Endodermal cell (in vitro differentiated cells): ENCODE measurements around the gene CD200R1L. TPM values are rescaled to one million over a fixed set of nuclear protein-coding genes. Genes with fewer than 3 reads are reported as not detected.

Source experiments
- DNase-seq: peaks from one replicate; pipeline ENCODE4 v3.0.0-alpha.2; 2017
- H3K27ac ChIP-seq: 2 replicates; pipeline ENCODE4 v1.5.1; 2013; ENCODE audit warnings: mild to moderate bottlenecking, low read depth, low read length, moderate library complexity
- H3K27me3 ChIP-seq: 2 replicates; pipeline ENCODE4 v1.6.1; 2013; ENCODE audit warnings: mild to moderate bottlenecking, low read length, moderate library complexity; ENCODE audit not compliant: insufficient read depth, control insufficient read depth, poor library complexity, severe bottlenecking
- H3K36me3 ChIP-seq: 2 replicates; pipeline ENCODE4 v1.7.0; 2013; ENCODE audit warnings: mild to moderate bottlenecking, low read length, moderate library complexity; ENCODE audit not compliant: control insufficient read depth, insufficient read depth
- H3K4me1 ChIP-seq: one replicate; pipeline ENCODE4 v1.7.0; 2013; ENCODE audit warnings: low read length; ENCODE audit not compliant: control insufficient read depth, insufficient read depth
- H3K4me3 ChIP-seq: 2 replicates; pipeline ENCODE4 v1.5.1; 2013; ENCODE audit warnings: mild to moderate bottlenecking, low read length, moderate library complexity
- H3K9ac ChIP-seq: 2 replicates; pipeline ENCODE4 v1.6.1; 2013; ENCODE audit warnings: mild to moderate bottlenecking, low read length, moderate library complexity; ENCODE audit not compliant: poor library complexity, severe bottlenecking; ENCODE audit errors: extremely low read depth
- H3K9me3 ChIP-seq: 2 replicates; pipeline ENCODE4 v1.6.1; 2013; ENCODE audit warnings: mild to moderate bottlenecking, low read length, moderate library complexity; ENCODE audit not compliant: control insufficient read depth
- H3K27ac Mint-ChIP-seq: 2 replicates; pipeline ENCODE4 v1.8.0; 2020; ENCODE audit warnings: mixed read lengths
- H3K27me3 Mint-ChIP-seq: 2 replicates; pipeline ENCODE4 v1.8.0; 2021; ENCODE audit warnings: mild to moderate bottlenecking, mixed read lengths; ENCODE audit not compliant: insufficient read depth
- H3K36me3 Mint-ChIP-seq: 2 replicates; pipeline ENCODE4 v1.8.0; 2020; ENCODE audit warnings: low read depth, mixed read lengths
- H3K4me1 Mint-ChIP-seq: 2 replicates; pipeline ENCODE4 v1.8.0; 2020; ENCODE audit warnings: mixed read lengths
- H3K4me3 Mint-ChIP-seq: 2 replicates; pipeline ENCODE4 v1.8.0; 2020; ENCODE audit warnings: mild to moderate bottlenecking, moderate library complexity, mixed read lengths
- H3K9me3 Mint-ChIP-seq: 2 replicates; pipeline ENCODE4 v1.8.0; 2020; ENCODE audit warnings: mild to moderate bottlenecking, mixed read lengths
- CTCF ChIP-seq: fragments of 200-600 bp; sonication (generic); conservative IDR thresholded peaks from 2 replicates; pipeline ENCODE4 v1.5.0; 2021; ENCODE audit warnings: antibody characterized with exemption, mild to moderate bottlenecking
- WGBS, 2 experiments: methylation state at CpG; one replicate each; pipeline versions ENCODE4 v1.1.5 to v1.1.7; 2013; ENCODE audit warnings: missing lambda C conversion rate in 2 of 2, mixed read lengths in 1 of 2; ENCODE audit not compliant: insufficient coverage in 1 of 2, insufficient read length in 1 of 2; 5-methylcytosine and 5-hydroxymethylcytosine counted together
- total RNA-seq, 2 donors: library from RNA; stranded (reverse); fragmentation: NEBNext Ultra II Directional in 1 of 2; extraction: Animal tissue kit (Norgen Biotek cat#: 25700) in 1 of 2; gene quantifications; 2 replicates in 1 of 2; 3 replicates in 1 of 2; pipeline ENCODE4 v1.2.1, GENCODE V29; 2021

The CD200R1L gene
- total RNA-seq, 2 donors from 2014 or later: not detected

- Mint-ChIP-seq H3K4me3 (no peak overlapping the region), H3K27ac (no peak overlapping the region), H3K9me3 (peaks cover 28% of the 10 kb centered on the region), H3K4me1 (peaks cover 43% of the 10 kb centered on the region), H3K36me3 (peaks cover 17% of the 10 kb centered on the region), H3K27me3 (no peaks in the 10 kb centered on the region)
- Histone ChIP-seq H3K4me1 (peaks cover 9% of the 10 kb centered on the region), H3K27ac (no peak overlapping the region), H3K4me3 (no peak overlapping the region), H3K36me3 (no peaks in the 10 kb centered on the region), H3K9me3 (peaks cover 21% of the 10 kb centered on the region), H3K27me3 (no peaks in the 10 kb centered on the region), H3K9ac (no peak overlapping the region)
- no peak for DNase-seq
- 99 to 100% methylated on average over 1 to 3 of the region's 3 CpGs for WGBS, 2 experiments
- no peak for TF ChIP-seq CTCF
Observed at GRCh38 chr3:112789787-112790186, 56.9 kb downstream of the CD200R1L start.

- Histone ChIP-seq H3K36me3 (no peaks in the 10 kb centered on the region), H3K27ac (no peak overlapping the region), H3K27me3 (no peaks in the 10 kb centered on the region), H3K9me3 (peaks cover 21% of the 10 kb centered on the region), H3K4me3 (peak overlapping the region; percentile 50), H3K9ac (no peak overlapping the region), H3K4me1 (peaks cover 10% of the 10 kb centered on the region)
- Mint-ChIP-seq H3K27ac (peak overlapping the region; percentile 90), H3K36me3 (peaks cover 17% of the 10 kb centered on the region), H3K9me3 (peaks cover 28% of the 10 kb centered on the region), H3K4me1 (peaks cover 20% of the 10 kb centered on the region), H3K4me3 (no peak overlapping the region), H3K27me3 (no peaks in the 10 kb centered on the region)
- 96 to 100% methylated on average over 2 to 3 of the region's 3 CpGs for WGBS, 2 experiments
- no peak for TF ChIP-seq CTCF
- no peak for DNase-seq
Observed at GRCh38 chr3:112786881-112787579, 59.6 kb downstream of the CD200R1L start.

GRCh38 chr3:112786002-112786590, 60.6 kb downstream of the CD200R1L start:
- 47 to 51% methylated on average over 2 of the region's 2 CpGs for WGBS, 2 experiments
- Histone ChIP-seq H3K9me3 (peaks cover 21% of the 10 kb centered on the region), H3K4me3 (peak overlapping the region; percentile 54), H3K36me3 (no peaks in the 10 kb centered on the region), H3K27me3 (no peaks in the 10 kb centered on the region), H3K9ac (no peak overlapping the region), H3K4me1 (peaks cover 16% of the 10 kb centered on the region), H3K27ac (no peak overlapping the region)
- Mint-ChIP-seq H3K36me3 (peaks cover 15% of the 10 kb centered on the region), H3K9me3 (peaks cover 26% of the 10 kb centered on the region), H3K27me3 (no peaks in the 10 kb centered on the region), H3K27ac (peak overlapping the region; percentile 90), H3K4me1 (peaks cover 22% of the 10 kb centered on the region), H3K4me3 (no peak overlapping the region)
- DNase-seq: no peak
- TF ChIP-seq CTCF: no peak
